CD4-positive, alpha-beta T cell (primary cell): ENCODE data around the gene NQO2. TPM values are rescaled to one million over a fixed set of nuclear protein-coding genes. Genes with fewer than 3 reads are reported as not detected.
"Not testable (repeated sequence)": the region's sequence is repeated elsewhere in the genome, so short reads cannot be mapped to it uniquely, and the experiment has no call there.

Source experiments
- ATAC-seq: fragments of 200-7000 bp; cut with Tn5 transposase; one replicate; pipeline ENCODE4 v1.10.0; 2022; ENCODE audit warnings: mild to moderate bottlenecking; ENCODE audit not compliant: poor library complexity
- CTCF ChIA-PET: fragments of 350-600 bp; sonication (Branson Sonifier 250); formaldehyde crosslinking; loops from one replicate; lab custom pipeline; 2021; ENCODE audit warnings: antibody characterized with exemption, inconsistent platforms; lab: Charles Lee
- POLR2A ChIA-PET: fragments of 350-600 bp; sonication (Branson Sonifier 250); formaldehyde crosslinking; loops from one replicate; lab custom pipeline; 2021; ENCODE audit warnings: antibody characterized with exemption, inconsistent platforms; lab: Charles Lee
- DNase-seq, 14 experiments: peaks; one replicate each; pipeline ENCODE4 v3.0.0-alpha.2; 2013 to 2020; ENCODE audit warnings: mixed read lengths in 2 of 14
- H3K27ac ChIP-seq, 2 donors: one replicate each; pipeline versions ENCODE4 v1.5.1 to v1.7.0; 2013; ENCODE audit warnings: low read length in 2 of 2, low read depth in 1 of 2, mild to moderate bottlenecking in 1 of 2
- H3K27me3 ChIP-seq, 2 experiments: 1 replicate in 1 of 2; 2 replicates in 1 of 2; pipeline versions ENCODE4 v1.6.1 to v1.7.0; 2013; ENCODE audit warnings: low read length in 2 of 2, control low read depth in 1 of 2, mild to moderate bottlenecking in 1 of 2, moderate library complexity in 1 of 2; ENCODE audit not compliant: insufficient read depth in 2 of 2, control insufficient read depth in 1 of 2
- H3K36me3 ChIP-seq: one replicate; pipeline ENCODE4 v1.6.1; 2013; ENCODE audit warnings: low read length, control low read depth; ENCODE audit not compliant: insufficient read depth
- H3K4me1 ChIP-seq: one replicate; pipeline ENCODE4 v1.6.1; 2013; ENCODE audit warnings: low read length, control low read depth; ENCODE audit not compliant: insufficient read depth
- H3K4me3 ChIP-seq: one replicate; pipeline ENCODE4 v1.5.1; 2013; ENCODE audit warnings: mild to moderate bottlenecking, low read length, moderate library complexity
- H3K9me3 ChIP-seq, 2 experiments: 1 replicate in 1 of 2; 2 replicates in 1 of 2; pipeline versions ENCODE4 v1.6.1 to v1.7.0; 2013; ENCODE audit warnings: low read length in 2 of 2, mild to moderate bottlenecking in 2 of 2, control low read depth in 1 of 2, moderate library complexity in 1 of 2; ENCODE audit not compliant: control insufficient read depth in 1 of 2, insufficient read depth in 1 of 2
- H3K27ac Mint-ChIP-seq: one replicate; pipeline ENCODE4 v1.8.0; 2020; ENCODE audit warnings: mixed read lengths
- H3K27me3 Mint-ChIP-seq: one replicate; pipeline ENCODE4 v1.8.0; 2021; ENCODE audit warnings: mixed read lengths
- H3K36me3 Mint-ChIP-seq: one replicate; pipeline ENCODE4 v1.8.0; 2021; ENCODE audit warnings: low read depth, mixed read lengths
- H3K4me1 Mint-ChIP-seq: one replicate; pipeline ENCODE4 v1.8.0; 2021; ENCODE audit warnings: low read depth, mixed read lengths
- H3K4me3 Mint-ChIP-seq: one replicate; pipeline ENCODE4 v1.8.0; 2020; ENCODE audit warnings: mild to moderate bottlenecking, mixed read lengths
- H3K9me3 Mint-ChIP-seq: one replicate; pipeline ENCODE4 v1.8.0; 2020; ENCODE audit warnings: mixed read lengths
- CTCF ChIP-seq: fragments of 200-600 bp; IDR thresholded peaks from one replicate; pipeline ENCODE4 v1.8.0; 2022; ENCODE audit warnings: antibody characterized with exemption, mild to moderate bottlenecking
- intact Hi-C, 2 experiments: fragments of 100-400 bp; cut with DNase I in 1 of 2; cut with micrococcal nuclease in 1 of 2; formaldehyde crosslinking; loops; one replicate each; pipeline versions ENCODE4 v1.15.1 to v1.9.0; 2023 to 2025; cut with DNase I, micrococcal nuclease
- total RNA-seq, 174 experiments: library from RNA in 2 of 174; stranded (reverse) in 2 of 174; gene quantifications; one replicate each; pipeline ENCODE4 v1.2.3 and lab custom pipeline; 2021 to 2026

Gene NQO2
- total RNA-seq, 2 experiments from 2014 or later: 6.7 to 7.7 TPM

DNA sequence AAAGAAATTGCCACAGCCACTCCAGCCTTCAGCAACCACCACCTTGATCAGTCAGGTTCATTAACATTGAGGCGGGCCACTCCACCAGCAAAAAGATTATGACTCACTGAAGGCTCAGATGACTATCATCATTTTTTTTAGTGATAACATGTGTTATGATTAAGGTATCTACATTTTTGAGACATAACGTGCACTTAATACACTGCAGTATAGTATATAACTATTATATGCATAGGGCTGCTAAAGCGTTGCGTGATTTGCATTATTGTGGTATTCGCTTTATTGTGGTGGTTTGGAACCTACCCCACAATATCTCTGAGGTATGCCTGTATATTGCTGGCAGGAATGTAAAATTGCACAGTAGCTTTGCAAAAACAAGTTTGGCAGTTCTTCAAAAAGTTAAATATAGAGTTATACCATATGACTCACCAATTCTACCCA lies 61.8 kb downstream of the NQO2 start:
- Histone ChIP-seq H3K4me3 (no peak overlapping the region), H3K27me3 (no peaks in the 10 kb centered on the region), H3K36me3 (no peaks in the 10 kb centered on the region), H3K9me3 (no peaks in the 10 kb centered on the region), H3K27ac (no peak overlapping the region), H3K4me1 (peaks cover 15% of the 10 kb centered on the region)
- CTCF ChIA-PET: interaction anchor here (0.6 kb wide), 1 partner anchor 16 kb away, joined by 3 read pairs; no protein-coding TSS in a partner anchor
- no peak for ATAC-seq
- H3K4me1 Mint-ChIP-seq: peaks cover 34% of the 10 kb centered on the region
- H3K27ac Mint-ChIP-seq: no peak overlapping the region
- H3K4me3 Mint-ChIP-seq: no peak overlapping the region
- peaks cover 5% of the 10 kb centered on the region for H3K36me3 Mint-ChIP-seq
- intact Hi-C loops: loop anchor here (2.0 to 5.0 kb wide), 2 partner anchors 215 to 269 kb away; no protein-coding TSS in a partner anchor
- no peaks in the 10 kb centered on the region for H3K27me3 Mint-ChIP-seq
- H3K9me3 Mint-ChIP-seq: no peaks in the 10 kb centered on the region
- POLR2A ChIA-PET: interaction anchor here (2.4 kb wide), 1 partner anchor 72 kb away, joined by 7 read pairs; no protein-coding TSS in a partner anchor
- no peak for TF ChIP-seq CTCF
- no peak for DNase-seq

DNA sequence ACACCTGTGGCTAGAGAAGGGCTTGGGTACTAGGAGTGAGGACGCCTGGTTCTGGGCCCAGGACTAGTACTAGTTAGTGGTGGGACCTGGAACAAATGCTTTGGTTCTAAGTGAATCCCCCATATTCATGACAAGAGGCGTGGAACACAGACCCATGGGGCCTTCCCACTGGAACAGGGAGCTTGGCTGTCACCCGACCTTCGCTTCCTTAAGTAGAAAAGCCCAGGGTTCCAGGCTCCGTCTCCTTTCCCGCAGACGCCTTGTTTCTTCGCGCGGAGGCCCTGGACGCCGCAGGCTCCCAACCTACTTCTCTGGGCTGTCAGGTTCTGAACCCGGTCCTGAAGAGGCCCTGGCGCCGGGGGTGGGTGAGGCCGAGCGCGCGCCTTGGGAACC lies 63.6 kb downstream of the NQO2 start:
- intact Hi-C loops: loop anchor here in 1 of 2 experiments (2.0 to 5.0 kb wide), 2 partner anchors 65 to 271 kb away; partner anchors contain the start of gene NQO2
- H3K4me3 ChIP-seq: peak overlapping the region; percentile 75

DNA sequence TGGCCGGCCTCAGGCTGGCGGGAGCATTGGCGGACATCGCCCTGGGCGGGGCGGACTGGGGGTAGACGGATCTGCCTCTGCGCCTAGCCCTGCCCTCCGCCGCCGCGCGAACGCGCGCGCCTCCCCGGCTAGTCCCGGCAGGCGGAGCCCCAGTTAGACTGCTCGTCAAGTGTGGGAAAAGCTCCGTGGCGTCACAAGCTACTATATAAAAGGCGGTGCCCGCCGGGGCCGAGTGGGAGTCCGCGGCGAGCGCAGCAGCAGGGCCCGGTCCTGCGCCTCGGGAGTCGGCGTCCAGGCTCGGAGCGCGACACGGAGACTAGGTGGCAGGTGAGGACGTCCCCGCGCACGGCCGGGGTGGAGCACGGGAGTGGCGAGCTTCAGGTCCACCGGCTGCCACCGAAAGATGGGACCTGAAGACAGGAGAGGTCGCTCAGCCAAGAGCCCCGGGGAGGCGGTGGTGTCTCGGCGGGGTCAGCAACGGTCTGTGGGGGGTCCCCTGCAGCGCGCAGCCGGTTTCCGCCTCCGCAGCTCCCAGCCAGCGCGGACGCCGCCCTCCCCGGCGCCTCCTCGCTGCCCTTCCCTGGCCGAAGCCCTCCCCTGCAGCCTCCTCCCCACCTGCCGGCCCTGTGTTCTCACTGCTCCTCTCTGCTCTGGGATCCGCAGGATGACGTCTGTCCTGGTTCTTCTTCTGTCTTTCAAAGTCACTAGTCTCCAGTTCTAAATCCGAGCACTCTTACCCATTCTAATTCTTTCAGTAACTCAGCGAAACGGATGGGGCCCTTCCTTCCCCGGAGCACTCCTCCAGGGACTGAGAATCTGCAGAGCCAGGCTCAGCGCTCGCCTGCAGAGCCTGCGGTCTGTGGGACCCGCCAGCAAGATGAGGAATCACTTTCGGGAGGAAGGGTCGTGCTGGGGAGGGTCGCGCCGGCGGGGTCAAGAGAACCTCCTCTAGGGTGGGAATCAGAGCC lies 64.3 kb downstream of the NQO2 start:
- Histone ChIP-seq H3K4me1 (peaks cover 23% of the 10 kb centered on the region), H3K27me3 (no peaks in the 10 kb centered on the region), H3K9me3 (no peaks in the 10 kb centered on the region), H3K4me3 (peak overlapping the region; percentile 75), H3K36me3 (no peaks in the 10 kb centered on the region), H3K27ac (peak overlapping the region; percentile 63 to 65)
- Mint-ChIP-seq H3K4me3 (peak overlapping the region; percentile 95), H3K4me1 (peaks cover 45% of the 10 kb centered on the region), H3K27me3 (no peaks in the 10 kb centered on the region), H3K27ac (peak overlapping the region; percentile 87), H3K9me3 (no peaks in the 10 kb centered on the region), H3K36me3 (peaks cover 14% of the 10 kb centered on the region)
- DNase-seq (peak; percentile 76 to 96 (median 88)), ATAC-seq (peak; percentile 74)
- intact Hi-C loops: loop anchor here in 1 of 2 experiments (2.0 to 5.0 kb wide), 2 partner anchors 65 to 272 kb away; partner anchors contain the start of gene NQO2
- TF ChIP-seq CTCF: no peak
- CTCF ChIA-PET: interaction anchor here (0.6 to 1.0 kb wide), 5 partner anchors 52 to 124 kb away, joined by 3 to 4 read pairs (median 3); no protein-coding TSS in a partner anchor
- POLR2A ChIA-PET: interaction anchor here (0.7 to 1.6 kb wide), 21 partner anchors 10 to 958 kb away, joined by 3 to 39 read pairs (median 6); partner anchors contain the start of genes BPHL, NQO2, SERPINB1 and TUBB2A

More for the DNA sequence above, 63.6 kb downstream of the NQO2 start:
- ChIA-PET CTCF (interaction anchor here (0.8 to 1.0 kb wide), 3 partner anchors 52 to 73 kb away, joined by 3 to 4 read pairs (median 3); no protein-coding TSS in a partner anchor), POLR2A (interaction anchor here (1.0 to 1.6 kb wide), 19 partner anchors 10 to 300 kb away, joined by 3 to 39 read pairs (median 6); partner anchors contain the start of genes BPHL, NQO2, SERPINB1 and TUBB2A)
- Mint-ChIP-seq H3K36me3 (peaks cover 11% of the 10 kb centered on the region), H3K4me1 (peaks cover 50% of the 10 kb centered on the region), H3K4me3 (peak overlapping the region; percentile 95), H3K27ac (peak overlapping the region; percentile 87)
- Histone ChIP-seq H3K27ac (peak overlapping the region in 1 of 2 donors; percentile 29), H3K4me1 (peaks cover 23% of the 10 kb centered on the region)
- ATAC-seq, H3K36me3 ChIP-seq, H3K9me3 Mint-ChIP-seq, H3K27me3 Mint-ChIP-seq, H3K9me3 ChIP-seq, H3K27me3 ChIP-seq: not testable (repeated sequence)
- peak in 1 of 14 experiments; percentile 34 for DNase-seq
